Gastrocnemius medialis (tissue), 4 donors: ENCODE measurements around the gene MOCS2. TPM values are rescaled to one million over a fixed set of nuclear protein-coding genes. Genes with fewer than 3 reads are reported as not detected.

Experiments used
- ATAC-seq, 2 donors: fragments of 150-250 bp; one replicate each; pipeline ENCODE4 v1.9.1; 2016
- DNase-seq, 2 donors: peaks; one replicate each; pipeline ENCODE4 v3.0.0-alpha.2; 2019
- H3K27ac ChIP-seq, 4 donors: fragments of 200-600 bp; sonication (generic); 1 replicate in 1 of 4; 2 replicates in 3 of 4; pipeline ENCODE4 v1.5.1; 2016 to 2018; ENCODE audit warnings: mild to moderate bottlenecking in 2 of 4, moderate library complexity in 1 of 4
- H3K27me3 ChIP-seq, 3 donors: fragments of 200-600 bp; sonication (generic) in 2 of 3; 1 replicate in 1 of 3; 2 replicates in 2 of 3; pipeline versions ENCODE4 v1.5.1 to v1.6.0; 2016 to 2019; ENCODE audit warnings: mild to moderate bottlenecking in 1 of 3, moderate library complexity in 1 of 3
- H3K36me3 ChIP-seq, 2 donors: fragments of 200-600 bp; sonication (generic) in 1 of 2; one replicate each; pipeline ENCODE4 v1.5.1; 2017 to 2018
- H3K4me1 ChIP-seq, 2 donors: fragments of 200-600 bp; sonication (generic) in 1 of 2; one replicate each; pipeline ENCODE4 v1.5.1; 2016 to 2017; ENCODE audit warnings: mild to moderate bottlenecking in 2 of 2
- H3K4me3 ChIP-seq, 4 donors: fragments of 200-600 bp; sonication (generic) in 3 of 4; 1 replicate in 1 of 4; 2 replicates in 3 of 4; pipeline ENCODE4 v1.5.1; 2016 to 2019; ENCODE audit warnings: mild to moderate bottlenecking in 2 of 4
- H3K9me3 ChIP-seq, 3 donors: fragments of 200-600 bp; sonication (generic) in 2 of 3; 1 replicate in 1 of 3; 2 replicates in 2 of 3; pipeline ENCODE4 v1.5.1; 2016 to 2019
- CTCF ChIP-seq, 5 experiments: fragments of 450-650 bp in 3 of 5; fragments of 200-600 bp in 2 of 5; sonication (generic) in 2 of 5; IDR thresholded peaks in 4 of 5; conservative IDR thresholded peaks in 1 of 5; 1 replicate in 4 of 5; 2 replicates in 1 of 5; pipeline ENCODE4 v1.5.1; 2016 to 2019; ENCODE audit warnings: antibody characterized with exemption in 5 of 5, mild to moderate bottlenecking in 3 of 5, moderate library complexity in 3 of 5
- POLR2A ChIP-seq, 2 donors: fragments of 450-650 bp; IDR thresholded peaks; one replicate each; pipeline ENCODE4 v1.6.1; 2017; ENCODE audit warnings: antibody characterized with exemption in 2 of 2, mild to moderate bottlenecking in 2 of 2, moderate library complexity in 2 of 2
- in situ Hi-C, 4 donors: fragments of 200-750 bp; cut with MboI; loops; one replicate each; pipeline versions ENCODE4 v1.15.0 to v1.8.0; 2017; ENCODE audit warnings: low sequenced_read_pairs in 4 of 4
- intact Hi-C: fragments of 100-400 bp; cut with DNase I; formaldehyde crosslinking; loops from one replicate; pipeline ENCODE4 v1.15.1; 2023; ENCODE audit warnings: low total_unique reads
- total RNA-seq, 4 donors: library from RNA; depleted of rRNA; stranded (reverse); fragments of >200 nt; gene quantifications; one replicate each; pipeline versions ENCODE4 v1.1.0 to v1.2.3, GENCODE V29; 2016

MOCS2 gene
- total RNA-seq, 4 donors from 2014 or later = 32.0 to 58.6 (median 53.1) TPM

GRCh38 chr5:53076014-53076583 is 33.5 kb downstream of the MOCS2 start:
- H3K4me1 ChIP-seq = no peaks in the 10 kb centered on the region
- no peak for DNase-seq
- H3K4me3 ChIP-seq = no peak overlapping the region
- intact Hi-C loops (no loop called here), in situ Hi-C loops (no loop called here)
- no peak overlapping the region for H3K27ac ChIP-seq
- no peaks in the 10 kb centered on the region for H3K27me3 ChIP-seq
- no peaks in the 10 kb centered on the region for H3K36me3 ChIP-seq
- TF ChIP-seq CTCF (IDR thresholded peaks at IDR 0.05 in 4 of 5, conservative IDR thresholded peaks at IDR 0.05 in 1 of 5) (no peak), POLR2A (IDR thresholded peaks at IDR 0.05) (no peak)
- ATAC-seq = no peak
- H3K9me3 ChIP-seq = no peaks in the 10 kb centered on the region

- in situ Hi-C loops (no loop called here), intact Hi-C loops (no loop called here)
- H3K27me3 ChIP-seq = no peaks in the 10 kb centered on the region
- no peak overlapping the region for H3K27ac ChIP-seq
- no peaks in the 10 kb centered on the region for H3K4me1 ChIP-seq
- no peak overlapping the region for H3K4me3 ChIP-seq
- DNase-seq (no peak), ATAC-seq (no peak)
- TF ChIP-seq CTCF (IDR thresholded peaks at IDR 0.05 in 4 of 5, conservative IDR thresholded peaks at IDR 0.05 in 1 of 5) (no peak), POLR2A (IDR thresholded peaks at IDR 0.05) (no peak)
- H3K36me3 ChIP-seq = no peaks in the 10 kb centered on the region
- H3K9me3 ChIP-seq = no peaks in the 10 kb centered on the region
These were observed 36.2 kb downstream of the MOCS2 start for GRCh38 chr5:53073348-53073747.

GRCh38 chr5:53071738-53072137 is 37.8 kb downstream of the MOCS2 start:
- Histone ChIP-seq H3K36me3 (no peaks in the 10 kb centered on the region), H3K27me3 (no peaks in the 10 kb centered on the region), H3K9me3 (no peaks in the 10 kb centered on the region), H3K27ac (no peak overlapping the region), H3K4me1 (no peaks in the 10 kb centered on the region), H3K4me3 (no peak overlapping the region)
- ATAC-seq = no peak
- intact Hi-C loops (no loop called here), in situ Hi-C loops (no loop called here)
- DNase-seq = no peak
- TF ChIP-seq POLR2A (IDR thresholded peaks at IDR 0.05) (no peak), CTCF (IDR thresholded peaks at IDR 0.05 in 4 of 5, conservative IDR thresholded peaks at IDR 0.05 in 1 of 5) (no peak)

- Histone ChIP-seq H3K4me3 (no peak overlapping the region), H3K27ac (no peak overlapping the region), H3K36me3 (no peaks in the 10 kb centered on the region), H3K27me3 (no peaks in the 10 kb centered on the region), H3K4me1 (no peaks in the 10 kb centered on the region), H3K9me3 (no peaks in the 10 kb centered on the region)
- intact Hi-C loops (no loop called here), in situ Hi-C loops (no loop called here)
- ATAC-seq (no peak), DNase-seq (no peak)
- no peak for TF ChIP-seq POLR2A (IDR thresholded peaks at IDR 0.05)
- no peak for TF ChIP-seq CTCF (IDR thresholded peaks at IDR 0.05 in 4 of 5, conservative IDR thresholded peaks at IDR 0.05 in 1 of 5)
These were observed 38.3 kb downstream of the MOCS2 start for GRCh38 chr5:53071298-53071697.

- intact Hi-C loops = no loop called here
- ATAC-seq = no peak
- H3K27ac ChIP-seq = no peak overlapping the region
- no peaks in the 10 kb centered on the region for H3K36me3 ChIP-seq
- no peaks in the 10 kb centered on the region for H3K4me1 ChIP-seq
- H3K27me3 ChIP-seq = no peaks in the 10 kb centered on the region
- no peaks in the 10 kb centered on the region for H3K9me3 ChIP-seq
- H3K4me3 ChIP-seq = no peak overlapping the region
- in situ Hi-C loops = no loop called here
- no peak for TF ChIP-seq CTCF (IDR thresholded peaks at IDR 0.05 in 4 of 5, conservative IDR thresholded peaks at IDR 0.05 in 1 of 5)
- TF ChIP-seq POLR2A (IDR thresholded peaks at IDR 0.05) = no peak
- no peak for DNase-seq
These were observed 39.9 kb downstream of the MOCS2 start for GRCh38 chr5:53069626-53070025.
